Activated B cell treated with CpG ODN at 0.5 μM for 24 hours (primary cell): ENCODE data around the gene TTN. TPM values are rescaled to one million over a fixed set of nuclear protein-coding genes. Genes with fewer than 3 reads are reported as not detected.

ENCODE experiments used
- ATAC-seq: fragments of 200-7000 bp; cut with Tn5 transposase; one replicate; pipeline ENCODE4 v1.10.0; 2021; ENCODE audit warnings: low read depth, mild to moderate bottlenecking, moderate library complexity
- CTCF ChIA-PET: fragments of 350-600 bp; sonication (Branson Sonifier 250); formaldehyde crosslinking; loops from one replicate; lab custom pipeline; 2021; ENCODE audit warnings: antibody characterized with exemption; lab: Charles Lee
- POLR2A ChIA-PET: fragments of 350-600 bp; sonication (Branson Sonifier 250); formaldehyde crosslinking; loops from one replicate; lab custom pipeline; 2021; ENCODE audit warnings: antibody characterized with exemption; lab: Charles Lee
- DNase-seq: peaks from one replicate; pipeline ENCODE4 v3.0.0; 2022
- H3K27ac Mint-ChIP-seq: one replicate; pipeline ENCODE4 v1.8.0; 2020; ENCODE audit warnings: mixed read lengths
- H3K27me3 Mint-ChIP-seq: one replicate; pipeline ENCODE4 v1.8.0; 2021; ENCODE audit warnings: mixed read lengths
- H3K36me3 Mint-ChIP-seq: one replicate; pipeline ENCODE4 v1.8.0; 2021; ENCODE audit warnings: low read depth, mixed read lengths
- H3K4me1 Mint-ChIP-seq: one replicate; pipeline ENCODE4 v1.8.0; 2021; ENCODE audit warnings: mixed read lengths
- H3K4me3 Mint-ChIP-seq: one replicate; pipeline ENCODE4 v1.8.0; 2020; ENCODE audit warnings: mild to moderate bottlenecking, mixed read lengths
- H3K9me3 Mint-ChIP-seq: one replicate; pipeline ENCODE4 v1.8.0; 2020; ENCODE audit warnings: mixed read lengths
- CTCF ChIP-seq: fragments of 200-600 bp; IDR thresholded peaks from one replicate; pipeline ENCODE4 v1.8.0; 2022; ENCODE audit warnings: antibody characterized with exemption, mild to moderate bottlenecking
- intact Hi-C: fragments of 100-400 bp; cut with micrococcal nuclease; formaldehyde crosslinking; loops from one replicate; pipeline ENCODE4 v1.15.1; 2024
- total RNA-seq: library from RNA; stranded (reverse); gene quantifications from 2 replicates; pipeline ENCODE4 v1.2.3, GENCODE V29; 2022

Gene TTN
- total RNA-seq, 1 donor from 2014 or later = 40.0 TPM

- intact Hi-C loops = no loop called here
- Mint-ChIP-seq H3K27ac (no peak overlapping the region), H3K27me3 (no peaks in the 10 kb centered on the region), H3K36me3 (peaks cover 55% of the 10 kb centered on the region), H3K4me3 (no peak overlapping the region), H3K9me3 (no peaks in the 10 kb centered on the region), H3K4me1 (no peaks in the 10 kb centered on the region)
- TF ChIP-seq CTCF = no peak
- ATAC-seq (no peak), DNase-seq (no peak)
- CTCF ChIA-PET = interaction anchor here (2.5 kb wide), 1 partner anchor 8 kb away, joined by 9 read pairs; no protein-coding TSS in a partner anchor
- POLR2A ChIA-PET = no interaction called here
Observed at GRCh38 chr2:178692845-178693244, 114.4 kb downstream of the TTN start.

DNA sequence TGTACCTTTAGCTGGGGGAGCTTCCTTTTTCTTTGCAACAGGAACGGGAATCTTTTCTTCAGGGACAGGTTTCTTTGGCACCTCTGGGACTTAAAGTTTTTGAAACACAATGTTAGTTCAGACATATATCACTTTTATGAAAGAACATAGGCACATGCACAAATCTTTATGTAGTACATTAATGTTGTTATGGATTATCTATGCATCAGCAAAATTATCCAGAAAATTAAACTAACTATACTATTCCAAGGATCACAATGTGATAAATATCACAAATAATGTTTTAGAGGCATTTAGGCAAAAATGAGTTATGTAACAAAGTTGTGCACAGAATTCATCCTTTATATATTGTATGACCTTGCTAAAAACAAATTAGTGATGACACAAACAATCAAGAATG lies 117.4 kb downstream of the TTN start:
- H3K27ac Mint-ChIP-seq = no peak overlapping the region
- H3K36me3 Mint-ChIP-seq = peaks cover 59% of the 10 kb centered on the region
- intact Hi-C loops = no loop called here

DNA sequence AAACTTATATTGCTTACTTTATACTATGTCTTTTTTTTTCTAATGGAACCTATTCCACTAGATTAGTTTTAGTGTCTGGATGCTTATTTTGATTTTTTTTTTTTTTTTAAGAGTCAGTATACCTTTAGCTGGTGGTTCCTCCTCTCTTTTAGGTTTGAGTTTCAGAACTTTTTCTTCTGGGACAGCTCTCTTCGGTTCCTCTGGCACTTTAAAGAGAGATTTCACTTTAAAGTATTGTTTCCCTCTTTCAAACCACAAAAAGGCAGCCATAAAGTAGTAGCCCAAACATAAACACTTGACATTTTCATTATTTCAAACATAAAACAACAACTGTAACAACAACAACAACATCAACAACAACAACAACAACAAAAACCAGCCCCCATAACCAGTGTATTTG lies 123.3 kb downstream of the TTN start:
- Mint-ChIP-seq H3K9me3 (no peaks in the 10 kb centered on the region), H3K4me1 (no peaks in the 10 kb centered on the region), H3K27me3 (no peaks in the 10 kb centered on the region), H3K4me3 (no peak overlapping the region), H3K36me3 (peaks cover 65% of the 10 kb centered on the region), H3K27ac (no peak overlapping the region)
- intact Hi-C loops = no loop called here
- ChIA-PET POLR2A (no interaction called here), CTCF (no interaction called here)
- no peak for TF ChIP-seq CTCF
- no peak for DNase-seq
- ATAC-seq = no peak

More for the DNA sequence above, 117.4 kb downstream of the TTN start:
- Mint-ChIP-seq H3K9me3 (no peaks in the 10 kb centered on the region), H3K27me3 (no peaks in the 10 kb centered on the region), H3K4me3 (no peak overlapping the region), H3K4me1 (no peaks in the 10 kb centered on the region)
- ATAC-seq (no peak), DNase-seq (no peak)
- no peak for TF ChIP-seq CTCF
- ChIA-PET CTCF (no interaction called here), POLR2A (no interaction called here)

DNA sequence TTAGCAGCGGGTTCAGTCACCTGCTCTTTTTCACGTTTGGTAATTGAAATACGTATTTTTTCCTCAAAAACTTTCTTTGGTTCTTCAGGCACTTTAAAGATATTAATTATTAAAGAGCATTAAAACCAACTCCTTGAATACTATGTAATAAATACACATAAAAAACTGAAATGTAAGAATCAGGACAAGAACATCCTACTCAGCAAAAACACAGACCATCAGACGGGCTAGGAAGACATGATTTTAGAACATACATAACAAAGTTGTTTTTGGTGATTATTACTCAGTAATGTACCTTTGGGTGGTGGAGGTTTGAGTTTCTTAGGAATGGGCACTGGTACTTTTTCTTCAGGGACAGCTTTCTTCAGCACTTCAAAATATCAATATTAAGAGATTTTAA lies 126.1 kb downstream of the TTN start:
- POLR2A ChIA-PET = no interaction called here
- H3K9me3 Mint-ChIP-seq = peaks cover 5% of the 10 kb centered on the region
- H3K36me3 Mint-ChIP-seq = peaks cover 59% of the 10 kb centered on the region
- no peak overlapping the region for H3K27ac Mint-ChIP-seq
- no peak for ATAC-seq
- H3K27me3 Mint-ChIP-seq = no peaks in the 10 kb centered on the region
- TF ChIP-seq CTCF = no peak
- CTCF ChIA-PET = no interaction called here
- no peak for DNase-seq
- no peak overlapping the region for H3K4me3 Mint-ChIP-seq
- H3K4me1 Mint-ChIP-seq = peaks cover 6% of the 10 kb centered on the region
- intact Hi-C loops = no loop called here

DNA sequence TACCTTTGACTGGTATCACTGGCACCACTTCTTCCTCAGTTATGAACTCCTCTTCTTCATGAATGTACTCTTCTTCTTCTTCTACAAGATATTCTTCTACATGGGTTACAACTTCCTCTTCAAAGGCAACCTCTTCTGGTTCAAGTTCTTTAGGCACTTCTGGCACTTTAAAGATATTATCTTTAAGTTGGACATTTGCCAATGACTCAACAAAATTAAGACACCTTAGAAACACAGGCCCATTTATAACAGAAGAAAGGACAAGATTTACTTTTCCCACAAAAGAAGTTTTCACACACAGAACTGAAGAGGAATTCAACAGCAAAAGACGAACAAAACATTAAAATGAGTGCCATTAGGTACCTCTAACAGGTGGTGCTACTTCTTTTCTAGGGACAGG lies 127.3 kb downstream of the TTN start:
- ChIA-PET POLR2A (no interaction called here), CTCF (no interaction called here)
- DNase-seq = no peak
- no peak for ATAC-seq
- Mint-ChIP-seq H3K36me3 (peaks cover 58% of the 10 kb centered on the region), H3K27me3 (no peaks in the 10 kb centered on the region), H3K9me3 (peaks cover 5% of the 10 kb centered on the region), H3K4me3 (no peak overlapping the region), H3K4me1 (peaks cover 6% of the 10 kb centered on the region), H3K27ac (no peak overlapping the region)
- no peak for TF ChIP-seq CTCF
- intact Hi-C loops = no loop called here
